Caco-2 (cell line): ENCODE data around the gene GINS1. TPM values are rescaled to one million over a fixed set of nuclear protein-coding genes. Genes with fewer than 3 reads are reported as not detected.
A peak's percentile ranks its signal among the peaks of the same experiment; 100 is the strongest.
"Not testable (repeated sequence)": the region's sequence is repeated elsewhere in the genome, so short reads cannot be mapped to it uniquely, and the experiment has no call there.

Source experiments
- BruUV-seq: library from RNA; stranded (reverse); fragments of 400-500 nt; replicated peaks from 2 replicates; lab custom pipeline; 2021; lab: Mats Ljungman, UMichigan
- CTCF ChIA-PET: fragments of 300-600 bp; sonication (Branson Sonifier 250); formaldehyde crosslinking; loops from one replicate; lab custom pipeline; 2022; ENCODE audit warnings: antibody characterized with exemption; lab: Charles Lee
- POLR2A ChIA-PET: fragments of 300-600 bp; sonication (Branson Sonifier 250); formaldehyde crosslinking; loops from one replicate; lab custom pipeline; 2022; ENCODE audit warnings: antibody characterized with exemption; lab: Charles Lee
- DNase-seq, 2 experiments: peaks; one replicate each; pipeline versions ENCODE4 v3.0.0 to v3.0.0-alpha.2; 2020 to 2022
- H3K27me3 ChIP-seq: replicated peaks from 2 replicates; pipeline ENCODE4 v1.6.0; 2011; ENCODE audit warnings: low read length; ENCODE audit not compliant: control insufficient read depth, insufficient read depth
- H3K36me3 ChIP-seq: 2 replicates; pipeline ENCODE4 v1.5.1; 2011; ENCODE audit warnings: low read length; ENCODE audit not compliant: control insufficient read depth, insufficient read depth
- H3K4me1 ChIP-seq: fragments of 250-450 bp; sonication (Bioruptor Pico); 2 replicates; pipeline ENCODE4 v1.5.1; 2020; ENCODE audit warnings: mild to moderate bottlenecking
- H3K4me3 ChIP-seq: 2 replicates; pipeline ENCODE4 v1.5.1; 2011; ENCODE audit warnings: low read depth, mild to moderate bottlenecking, control low read depth, low read length
- H3K9me3 ChIP-seq: fragments of 250-450 bp; sonication (Bioruptor Pico); 2 replicates; pipeline ENCODE4 v1.5.1; 2020; ENCODE audit warnings: mild to moderate bottlenecking, moderate library complexity
- H3K27ac Mint-ChIP-seq: one replicate; pipeline ENCODE4 v1.8.0; 2022; ENCODE audit warnings: mixed read lengths; ENCODE audit not compliant: unreplicated experiment
- H3K27me3 Mint-ChIP-seq: one replicate; pipeline ENCODE4 v1.8.0; 2022; ENCODE audit warnings: mixed read lengths; ENCODE audit not compliant: insufficient read depth, unreplicated experiment
- H3K36me3 Mint-ChIP-seq: one replicate; pipeline ENCODE4 v1.8.0; 2022; ENCODE audit warnings: mild to moderate bottlenecking, mixed read lengths; ENCODE audit not compliant: insufficient read depth, unreplicated experiment
- H3K4me1 Mint-ChIP-seq: one replicate; pipeline ENCODE4 v1.8.0; 2022; ENCODE audit warnings: low read depth, mixed read lengths; ENCODE audit not compliant: unreplicated experiment
- H3K4me3 Mint-ChIP-seq: one replicate; pipeline ENCODE4 v1.8.0; 2022; ENCODE audit warnings: mild to moderate bottlenecking, moderate library complexity, mixed read lengths; ENCODE audit not compliant: unreplicated experiment
- H3K9me3 Mint-ChIP-seq: one replicate; pipeline ENCODE4 v1.8.0; 2022; ENCODE audit warnings: mixed read lengths; ENCODE audit not compliant: unreplicated experiment
- intact Hi-C: fragments of 100-400 bp; cut with micrococcal nuclease; formaldehyde crosslinking; loops from one replicate; pipeline ENCODE4 v1.10.0; 2022; ENCODE audit not compliant: unreplicated experiment
- total RNA-seq: library from RNA; stranded (reverse); gene quantifications from 2 replicates; pipeline ENCODE4 v1.2.3, GENCODE V29; 2022
- TF ChIP-seq, protein P1 (sequence below), 2 experiments: fragments of 200-600 bp in 1 of 2; IDR thresholded peaks; 1 replicate in 1 of 2; 2 replicates in 1 of 2; pipeline versions ENCODE4 v1.5.1 to v1.8.0; 2011 to 2022; ENCODE audit warnings: antibody characterized with exemption in 1 of 2, control low read depth in 1 of 2, inconsistent platforms in 1 of 2, low read depth in 1 of 2, low read length in 1 of 2, mild to moderate bottlenecking in 1 of 2, moderate library complexity in 1 of 2; ENCODE audit not compliant: insufficient read depth in 1 of 2, severe bottlenecking in 1 of 2, unreplicated experiment in 1 of 2

The GINS1 gene
- total RNA-seq, 1 experiment from 2014 or later = 50.9 TPM

GRCh38 chr20:25397821-25398220 lies 9.7 kb upstream of the GINS1 start:
- TF ChIP-seq, protein P1, sequence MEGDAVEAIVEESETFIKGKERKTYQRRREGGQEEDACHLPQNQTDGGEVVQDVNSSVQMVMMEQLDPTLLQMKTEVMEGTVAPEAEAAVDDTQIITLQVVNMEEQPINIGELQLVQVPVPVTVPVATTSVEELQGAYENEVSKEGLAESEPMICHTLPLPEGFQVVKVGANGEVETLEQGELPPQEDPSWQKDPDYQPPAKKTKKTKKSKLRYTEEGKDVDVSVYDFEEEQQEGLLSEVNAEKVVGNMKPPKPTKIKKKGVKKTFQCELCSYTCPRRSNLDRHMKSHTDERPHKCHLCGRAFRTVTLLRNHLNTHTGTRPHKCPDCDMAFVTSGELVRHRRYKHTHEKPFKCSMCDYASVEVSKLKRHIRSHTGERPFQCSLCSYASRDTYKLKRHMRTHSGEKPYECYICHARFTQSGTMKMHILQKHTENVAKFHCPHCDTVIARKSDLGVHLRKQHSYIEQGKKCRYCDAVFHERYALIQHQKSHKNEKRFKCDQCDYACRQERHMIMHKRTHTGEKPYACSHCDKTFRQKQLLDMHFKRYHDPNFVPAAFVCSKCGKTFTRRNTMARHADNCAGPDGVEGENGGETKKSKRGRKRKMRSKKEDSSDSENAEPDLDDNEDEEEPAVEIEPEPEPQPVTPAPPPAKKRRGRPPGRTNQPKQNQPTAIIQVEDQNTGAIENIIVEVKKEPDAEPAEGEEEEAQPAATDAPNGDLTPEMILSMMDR (IDR thresholded peaks at IDR 0.05; ENCODE audit: insufficient read depth in 1 of 2, low read depth in 1 of 2, low read length in 1 of 2, severe bottlenecking in 1 of 2, unreplicated experiment in 1 of 2) = no peak
- Mint-ChIP-seq H3K36me3 (peaks cover 5% of the 10 kb centered on the region), H3K27me3 (no peaks in the 10 kb centered on the region), H3K4me3 (peak overlapping the region; percentile 30), H3K9me3 (peaks cover 7% of the 10 kb centered on the region), H3K27ac (peak overlapping the region; percentile 87), H3K4me1 (peaks cover 21% of the 10 kb centered on the region)
- CTCF ChIA-PET = interaction anchor here (0.6 to 5.1 kb wide), 9 partner anchors 10 to 105 kb away, joined by 3 to 70 read pairs (median 8); partner anchors contain the start of gene GINS1
- intact Hi-C loops = loop anchor here (1.0 kb wide), 5 partner anchors 8 to 88 kb away; partner anchors contain the start of gene ABHD12
- Histone ChIP-seq H3K4me3 (no peak overlapping the region), H3K4me1 (peaks cover 25% of the 10 kb centered on the region), H3K36me3 (no peaks in the 10 kb centered on the region), H3K27me3 (no peaks in the 10 kb centered on the region), H3K9me3 (peaks cover 12% of the 10 kb centered on the region)
- no TSS peak for BruUV-seq
- POLR2A ChIA-PET = interaction anchor here (0.6 to 2.7 kb wide), 3 partner anchors 9 to 61 kb away, joined by 6 to 14 read pairs (median 7); partner anchors contain the start of gene GINS1
- DNase-seq = peak; percentile 58 to 69

- DNase-seq = peak in 1 of 2 experiments; percentile 47
- Mint-ChIP-seq H3K27ac (peak overlapping the region; percentile 87), H3K4me3 (peak overlapping the region; percentile 22), H3K36me3 (peaks cover 6% of the 10 kb centered on the region), H3K4me1 (peaks cover 21% of the 10 kb centered on the region), H3K9me3 (peaks cover 14% of the 10 kb centered on the region), H3K27me3 (no peaks in the 10 kb centered on the region)
- Histone ChIP-seq H3K9me3 (peaks cover 18% of the 10 kb centered on the region), H3K4me3 (no peak overlapping the region), H3K27me3 (no peaks in the 10 kb centered on the region), H3K4me1 (peaks cover 25% of the 10 kb centered on the region), H3K36me3 (no peaks in the 10 kb centered on the region)
- CTCF ChIA-PET = interaction anchor here (0.6 to 5.1 kb wide), 17 partner anchors 9 to 469 kb away, joined by 3 to 70 read pairs (median 6); partner anchors contain the start of genes ENTPD6 and GINS1
- TF ChIP-seq, protein P1 (IDR thresholded peaks at IDR 0.05; ENCODE audit: insufficient read depth in 1 of 2, low read depth in 1 of 2, low read length in 1 of 2, severe bottlenecking in 1 of 2, unreplicated experiment in 1 of 2) = no peak
- POLR2A ChIA-PET = interaction anchor here (0.6 to 2.7 kb wide), 4 partner anchors 8 to 62 kb away, joined by 6 to 14 read pairs (median 6); partner anchors contain the start of genes ABHD12 and GINS1
- BruUV-seq = no TSS peak
- intact Hi-C loops = loop anchor here (1.0 kb wide), 5 partner anchors 8 to 88 kb away; partner anchors contain the start of gene ABHD12
Measured at GRCh38 chr20:25398376-25399036, 9.0 kb upstream of the GINS1 start.

GRCh38 chr20:25399037-25399430 lies 8.4 kb upstream of the GINS1 start:
- H3K4me1 Mint-ChIP-seq = peaks cover 21% of the 10 kb centered on the region
- peak overlapping the region; percentile 87 for H3K27ac Mint-ChIP-seq
- H3K4me1 ChIP-seq = peaks cover 25% of the 10 kb centered on the region
- peaks cover 20% of the 10 kb centered on the region for H3K9me3 Mint-ChIP-seq
- peaks cover 6% of the 10 kb centered on the region for H3K36me3 Mint-ChIP-seq
- no peak overlapping the region for H3K4me3 Mint-ChIP-seq
- POLR2A ChIA-PET = interaction anchor here (0.6 to 2.7 kb wide), 4 partner anchors 8 to 63 kb away, joined by 6 to 14 read pairs (median 6); partner anchors contain the start of genes ABHD12 and GINS1
- H3K36me3 ChIP-seq = no peaks in the 10 kb centered on the region
- TF ChIP-seq, protein P1 (IDR thresholded peaks at IDR 0.05; ENCODE audit: insufficient read depth in 1 of 2, low read depth in 1 of 2, low read length in 1 of 2, severe bottlenecking in 1 of 2, unreplicated experiment in 1 of 2) = peak; percentile 45 to 52
- H3K9me3 ChIP-seq = peaks cover 22% of the 10 kb centered on the region
- intact Hi-C loops = no loop called here
- DNase-seq = peak in 1 of 2 experiments; percentile 71
- CTCF ChIA-PET = interaction anchor here (0.6 to 5.1 kb wide), 14 partner anchors 9 to 469 kb away, joined by 3 to 70 read pairs (median 5); partner anchors contain the start of genes ENTPD6 and GINS1
- no peaks in the 10 kb centered on the region for H3K27me3 ChIP-seq
- no peak overlapping the region for H3K4me3 ChIP-seq
- no TSS peak for BruUV-seq
- H3K27me3 Mint-ChIP-seq = no peaks in the 10 kb centered on the region

GRCh38 chr20:25400291-25400732 lies 7.2 kb upstream of the GINS1 start:
- ChIA-PET CTCF (interaction anchor here (5.1 kb wide), 1 partner anchor 62 kb away, joined by 70 read pairs; no protein-coding TSS in a partner anchor), POLR2A (interaction anchor here (2.7 kb wide), 1 partner anchor 7 kb away, joined by 14 read pairs; the partner anchor contains the start of gene GINS1)
- H3K4me3 Mint-ChIP-seq, BruUV-seq, H3K27ac Mint-ChIP-seq, H3K36me3 ChIP-seq, H3K27me3 ChIP-seq, H3K36me3 Mint-ChIP-seq, DNase-seq, H3K4me3 ChIP-seq, H3K27me3 Mint-ChIP-seq: not testable (repeated sequence)
- peaks cover 26% of the 10 kb centered on the region for H3K9me3 ChIP-seq
- intact Hi-C loops = loop anchor here (5.0 to 10.0 kb wide), 2 partner anchors 108 to 406 kb away; partner anchors contain the start of gene APMAP
- H3K4me1 ChIP-seq = peaks cover 25% of the 10 kb centered on the region
- Mint-ChIP-seq H3K4me1 (peaks cover 21% of the 10 kb centered on the region), H3K9me3 (peaks cover 26% of the 10 kb centered on the region)
